Ishikawa (cell line): Measurements from ENCODE around the gene HOGA1.
A peak's percentile ranks its signal among the peaks of the same experiment; 100 is the strongest.

Experiments used
- CEBPB ChIP-seq: IDR thresholded peaks from 2 replicates; pipeline ENCODE4 v1.6.1; 2012
- CREB1 ChIP-seq: IDR thresholded peaks from 2 replicates; pipeline ENCODE4 v1.6.1; 2012; ENCODE audit warnings: low read depth
- EGR1 ChIP-seq: IDR thresholded peaks from 2 replicates; pipeline ENCODE4 v1.6.1; 2012
- EP300 ChIP-seq: IDR thresholded peaks from 2 replicates; pipeline ENCODE4 v1.6.1; 2012; ENCODE audit warnings: borderline replicate concordance
- FOXM1 ChIP-seq: IDR thresholded peaks from 2 replicates; pipeline ENCODE4 v1.6.1; 2012; ENCODE audit warnings: low read depth, borderline replicate concordance
- NFIC ChIP-seq: IDR thresholded peaks from 2 replicates; pipeline ENCODE4 v1.6.1; 2012
- RAD21 ChIP-seq: IDR thresholded peaks from 2 replicates; pipeline ENCODE4 v1.6.1; 2012; ENCODE audit warnings: low read depth
- TAF1 ChIP-seq: IDR thresholded peaks from 2 replicates; pipeline ENCODE4 v1.6.1; 2012; ENCODE audit warnings: low read depth, mild to moderate bottlenecking
- TCF12 ChIP-seq: IDR thresholded peaks from 2 replicates; pipeline ENCODE4 v1.6.1; 2012; ENCODE audit warnings: low read depth
- TEAD4 ChIP-seq: IDR thresholded peaks from 2 replicates; pipeline ENCODE4 v1.6.1; 2012
- YY1 ChIP-seq: IDR thresholded peaks from 2 replicates; pipeline ENCODE4 v1.6.1; 2012; ENCODE audit warnings: low read depth
- ZBTB7A ChIP-seq: IDR thresholded peaks from 2 replicates; pipeline ENCODE4 v1.6.1; 2012; ENCODE audit warnings: low read depth
- TF ChIP-seq, protein P1 (sequence below): IDR thresholded peaks from 2 replicates; pipeline ENCODE4 v1.6.1; 2012
- TF ChIP-seq, protein P2 (sequence below): IDR thresholded peaks from 2 replicates; pipeline ENCODE4 v1.6.1; 2012
- TF ChIP-seq, protein P3 (sequence below): IDR thresholded peaks from 2 replicates; pipeline ENCODE4 v1.6.1; 2012; ENCODE audit warnings: low read depth, mild to moderate bottlenecking

The HOGA1 gene

DNA sequence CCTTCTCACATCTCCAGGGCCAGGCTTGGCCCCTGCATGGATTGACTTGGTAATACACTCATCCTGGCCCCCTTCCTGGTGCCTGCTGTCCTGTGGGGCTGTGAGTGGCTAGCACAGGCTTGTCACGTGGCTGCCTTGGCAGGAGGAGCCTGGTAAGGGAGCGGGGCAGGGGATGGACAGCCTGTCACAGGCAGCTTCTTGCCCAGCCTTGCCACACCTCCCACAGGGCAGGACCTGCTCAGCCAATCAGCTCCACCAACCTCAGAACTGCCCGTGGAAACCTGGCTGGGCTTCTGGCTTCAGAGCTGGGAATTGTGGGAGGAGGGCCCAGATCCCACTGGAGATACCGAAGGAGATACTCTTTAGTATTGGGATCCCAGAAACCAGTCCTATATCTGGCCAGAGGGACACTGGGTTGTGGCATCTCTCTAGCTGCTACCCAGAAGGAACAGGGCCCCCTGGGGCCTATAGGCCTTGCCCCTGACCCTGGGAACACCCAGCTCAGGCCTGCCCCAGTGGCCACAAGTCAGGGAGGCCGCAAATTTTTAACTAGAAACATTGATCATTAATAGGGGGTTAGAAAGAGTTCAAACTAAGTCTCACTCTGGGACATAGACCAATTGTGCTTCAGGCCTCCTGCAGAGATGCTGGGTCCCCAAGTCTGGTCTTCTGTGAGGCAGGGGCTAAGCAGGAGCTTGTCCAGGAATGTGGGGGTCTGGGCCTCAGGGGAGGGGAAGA, at the start of gene HOGA1:
HOGA1 (plus strand) TSS at position 330 of the 738 bp plus-strand sequence; CDS start at position 645, 315 bp downstream.
- TF ChIP-seq EP300 (no peak), NFIC (peak; percentile 40; the same call in 1 of the 2 replicates), TAF1 (no peak)
- TF ChIP-seq, protein P1, sequence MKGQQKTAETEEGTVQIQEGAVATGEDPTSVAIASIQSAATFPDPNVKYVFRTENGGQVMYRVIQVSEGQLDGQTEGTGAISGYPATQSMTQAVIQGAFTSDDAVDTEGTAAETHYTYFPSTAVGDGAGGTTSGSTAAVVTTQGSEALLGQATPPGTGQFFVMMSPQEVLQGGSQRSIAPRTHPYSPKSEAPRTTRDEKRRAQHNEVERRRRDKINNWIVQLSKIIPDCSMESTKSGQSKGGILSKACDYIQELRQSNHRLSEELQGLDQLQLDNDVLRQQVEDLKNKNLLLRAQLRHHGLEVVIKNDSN = peak; percentile 98
- TF ChIP-seq, protein P2, sequence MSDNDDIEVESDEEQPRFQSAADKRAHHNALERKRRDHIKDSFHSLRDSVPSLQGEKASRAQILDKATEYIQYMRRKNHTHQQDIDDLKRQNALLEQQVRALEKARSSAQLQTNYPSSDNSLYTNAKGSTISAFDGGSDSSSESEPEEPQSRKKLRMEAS = peak; percentile 81

DNA sequence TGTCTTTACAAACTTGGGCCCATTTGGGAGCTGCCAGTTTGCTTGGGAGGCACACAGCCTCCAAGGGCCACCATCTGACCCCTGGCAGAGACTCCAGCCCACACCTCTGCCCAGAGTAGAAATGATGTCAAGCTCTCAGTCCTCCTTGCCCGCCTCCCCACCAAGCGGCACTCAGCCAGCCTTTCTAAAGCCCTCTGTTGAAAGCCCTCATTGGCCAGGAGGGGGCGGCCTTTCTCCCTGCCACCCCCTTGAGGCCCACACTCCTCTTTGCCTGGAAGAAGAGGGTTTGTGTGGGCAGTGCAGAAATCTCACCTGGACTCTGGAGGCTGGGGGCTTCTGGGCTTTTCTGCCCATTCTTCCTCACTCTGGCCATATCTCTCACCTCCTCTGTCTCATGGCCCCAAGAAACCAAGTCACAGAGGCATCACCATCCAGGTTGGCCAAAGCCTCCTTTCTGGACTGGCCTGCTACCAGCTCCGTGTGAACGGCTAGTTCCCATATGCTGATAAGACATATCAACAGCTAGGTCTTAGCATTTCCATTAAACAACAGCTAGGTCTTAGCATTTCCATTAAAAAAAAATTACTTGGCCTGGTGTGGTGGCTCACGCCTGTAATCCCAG, 49.3 kb upstream of the HOGA1 start:
- peak; percentile 72 for TF ChIP-seq RAD21
- TF ChIP-seq YY1 = no peak
- no peak for TF ChIP-seq EP300

DNA sequence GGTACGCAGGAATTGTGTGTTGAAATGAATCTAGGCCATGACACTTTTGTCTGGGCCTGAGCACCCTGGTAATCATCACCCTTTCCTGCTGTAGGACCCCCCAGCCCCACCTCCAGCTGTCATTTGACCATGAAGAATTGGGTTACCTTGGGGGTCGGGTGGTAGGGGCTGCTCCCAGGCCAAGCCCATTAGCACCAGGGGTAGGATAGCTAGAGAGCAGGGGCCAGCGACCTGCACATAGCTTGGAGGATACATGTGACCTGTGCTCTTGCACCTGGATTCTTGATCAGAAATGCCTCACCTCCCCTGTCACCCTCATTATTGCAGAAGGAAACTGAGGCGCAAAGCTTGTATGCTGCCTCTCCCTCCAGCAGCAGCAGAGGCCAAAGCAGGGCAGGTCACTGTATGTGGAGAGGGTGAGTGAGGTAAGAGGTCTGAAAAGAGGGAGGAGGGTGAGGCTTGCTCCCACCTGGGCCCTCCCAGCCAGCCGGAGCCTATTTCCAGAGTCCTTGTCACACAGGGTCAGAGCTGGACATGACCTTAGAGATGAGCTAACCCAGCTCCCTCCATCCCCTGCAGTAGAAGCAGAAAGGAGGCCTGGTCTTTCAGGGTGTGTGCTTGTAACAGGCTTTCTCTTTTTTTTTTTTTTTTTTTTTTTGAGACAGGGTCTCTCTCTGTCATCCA, 46.9 kb upstream of the HOGA1 start:
- TF ChIP-seq CEBPB (no peak), EGR1 (no peak), TEAD4 (no peak), CREB1 (no peak), TAF1 (no peak), TCF12 (no peak), NFIC (no peak), RAD21 (no peak), EP300 (no peak), FOXM1 (no peak), YY1 (no peak), ZBTB7A (no peak)
- TF ChIP-seq, protein P1 = no peak
- TF ChIP-seq, protein P3, sequence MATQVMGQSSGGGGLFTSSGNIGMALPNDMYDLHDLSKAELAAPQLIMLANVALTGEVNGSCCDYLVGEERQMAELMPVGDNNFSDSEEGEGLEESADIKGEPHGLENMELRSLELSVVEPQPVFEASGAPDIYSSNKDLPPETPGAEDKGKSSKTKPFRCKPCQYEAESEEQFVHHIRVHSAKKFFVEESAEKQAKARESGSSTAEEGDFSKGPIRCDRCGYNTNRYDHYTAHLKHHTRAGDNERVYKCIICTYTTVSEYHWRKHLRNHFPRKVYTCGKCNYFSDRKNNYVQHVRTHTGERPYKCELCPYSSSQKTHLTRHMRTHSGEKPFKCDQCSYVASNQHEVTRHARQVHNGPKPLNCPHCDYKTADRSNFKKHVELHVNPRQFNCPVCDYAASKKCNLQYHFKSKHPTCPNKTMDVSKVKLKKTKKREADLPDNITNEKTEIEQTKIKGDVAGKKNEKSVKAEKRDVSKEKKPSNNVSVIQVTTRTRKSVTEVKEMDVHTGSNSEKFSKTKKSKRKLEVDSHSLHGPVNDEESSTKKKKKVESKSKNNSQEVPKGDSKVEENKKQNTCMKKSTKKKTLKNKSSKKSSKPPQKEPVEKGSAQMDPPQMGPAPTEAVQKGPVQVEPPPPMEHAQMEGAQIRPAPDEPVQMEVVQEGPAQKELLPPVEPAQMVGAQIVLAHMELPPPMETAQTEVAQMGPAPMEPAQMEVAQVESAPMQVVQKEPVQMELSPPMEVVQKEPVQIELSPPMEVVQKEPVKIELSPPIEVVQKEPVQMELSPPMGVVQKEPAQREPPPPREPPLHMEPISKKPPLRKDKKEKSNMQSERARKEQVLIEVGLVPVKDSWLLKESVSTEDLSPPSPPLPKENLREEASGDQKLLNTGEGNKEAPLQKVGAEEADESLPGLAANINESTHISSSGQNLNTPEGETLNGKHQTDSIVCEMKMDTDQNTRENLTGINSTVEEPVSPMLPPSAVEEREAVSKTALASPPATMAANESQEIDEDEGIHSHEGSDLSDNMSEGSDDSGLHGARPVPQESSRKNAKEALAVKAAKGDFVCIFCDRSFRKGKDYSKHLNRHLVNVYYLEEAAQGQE = no peak
- TF ChIP-seq, protein P2 = no peak

DNA sequence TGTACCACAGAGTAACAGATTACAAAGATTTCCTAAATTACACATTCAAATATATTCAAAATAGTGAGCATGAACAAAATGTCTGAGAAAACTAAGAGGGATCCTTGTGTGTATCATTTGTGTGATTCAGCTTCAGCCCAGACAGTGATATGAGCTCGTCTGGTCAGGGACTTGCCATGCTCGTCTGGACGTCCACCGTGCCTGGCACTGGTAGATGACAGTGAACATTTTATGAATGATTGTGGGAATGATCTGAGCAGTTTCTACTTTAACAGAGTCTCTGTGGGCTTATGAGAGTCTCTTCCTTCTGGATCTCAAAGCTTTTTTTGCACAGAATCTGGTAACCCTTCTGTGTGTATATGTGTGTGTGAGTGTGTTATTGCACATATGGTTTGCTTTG, 45.8 kb upstream of the HOGA1 start:
- TF ChIP-seq CEBPB (no peak), ZBTB7A (no peak), RAD21 (no peak), TAF1 (no peak), FOXM1 (no peak), NFIC (no peak), YY1 (no peak), EP300 (no peak), CREB1 (no peak), TCF12 (no peak), TEAD4 (no peak)
- TF ChIP-seq, protein P3 = no peak
- TF ChIP-seq, protein P1 = no peak

DNA sequence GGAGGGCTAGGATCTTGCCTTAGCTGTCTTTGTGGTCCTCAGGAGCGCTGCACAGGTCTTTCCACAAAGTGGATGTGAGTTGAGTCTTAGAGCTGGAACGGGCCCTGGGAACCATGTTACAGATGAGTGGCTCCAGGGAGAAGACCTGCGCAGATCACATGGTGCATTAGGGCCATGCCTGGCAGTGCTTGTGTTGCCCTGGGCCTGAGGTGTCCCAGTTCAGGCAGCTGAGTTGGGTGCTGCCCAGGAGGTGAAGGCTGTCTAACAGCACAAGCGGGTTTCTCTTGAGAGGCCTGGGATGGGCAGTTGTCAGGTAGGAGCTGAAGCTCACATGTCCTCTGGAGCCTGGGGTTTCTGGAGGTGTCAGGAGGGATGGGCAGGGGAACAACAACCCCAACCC, 45.4 kb upstream of the HOGA1 start:
- TF ChIP-seq, protein P1 = 0 out of 2 replicates have a peak, but pooled peaks have one; percentile 54
- TF ChIP-seq, protein P2 = no peak
- TF ChIP-seq TAF1 (no peak), CREB1 (no peak), EGR1 (no peak)
